ENCODE measurements around the gene MYCL.

DNA sequence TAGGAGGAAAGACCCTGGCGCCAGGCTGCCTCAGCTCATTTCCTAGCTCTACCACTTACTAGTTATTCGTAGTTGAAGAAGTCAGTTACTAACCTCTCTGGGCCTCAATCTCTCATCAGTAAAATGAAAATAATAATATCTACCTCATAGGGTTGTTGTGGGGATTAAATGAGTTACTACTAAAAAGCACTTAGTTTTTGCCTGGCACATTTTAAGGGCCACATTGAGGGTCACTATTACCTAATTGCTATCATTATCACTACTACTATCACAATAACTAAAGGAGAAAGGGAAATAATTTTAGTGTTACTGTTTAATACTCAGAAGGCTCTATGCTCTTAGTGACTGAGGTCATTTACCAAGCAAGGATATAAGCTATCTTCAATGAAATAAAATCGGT is 43.4 kb downstream of the MYCL start:
- TF ChIP-seq, protein P1, sequence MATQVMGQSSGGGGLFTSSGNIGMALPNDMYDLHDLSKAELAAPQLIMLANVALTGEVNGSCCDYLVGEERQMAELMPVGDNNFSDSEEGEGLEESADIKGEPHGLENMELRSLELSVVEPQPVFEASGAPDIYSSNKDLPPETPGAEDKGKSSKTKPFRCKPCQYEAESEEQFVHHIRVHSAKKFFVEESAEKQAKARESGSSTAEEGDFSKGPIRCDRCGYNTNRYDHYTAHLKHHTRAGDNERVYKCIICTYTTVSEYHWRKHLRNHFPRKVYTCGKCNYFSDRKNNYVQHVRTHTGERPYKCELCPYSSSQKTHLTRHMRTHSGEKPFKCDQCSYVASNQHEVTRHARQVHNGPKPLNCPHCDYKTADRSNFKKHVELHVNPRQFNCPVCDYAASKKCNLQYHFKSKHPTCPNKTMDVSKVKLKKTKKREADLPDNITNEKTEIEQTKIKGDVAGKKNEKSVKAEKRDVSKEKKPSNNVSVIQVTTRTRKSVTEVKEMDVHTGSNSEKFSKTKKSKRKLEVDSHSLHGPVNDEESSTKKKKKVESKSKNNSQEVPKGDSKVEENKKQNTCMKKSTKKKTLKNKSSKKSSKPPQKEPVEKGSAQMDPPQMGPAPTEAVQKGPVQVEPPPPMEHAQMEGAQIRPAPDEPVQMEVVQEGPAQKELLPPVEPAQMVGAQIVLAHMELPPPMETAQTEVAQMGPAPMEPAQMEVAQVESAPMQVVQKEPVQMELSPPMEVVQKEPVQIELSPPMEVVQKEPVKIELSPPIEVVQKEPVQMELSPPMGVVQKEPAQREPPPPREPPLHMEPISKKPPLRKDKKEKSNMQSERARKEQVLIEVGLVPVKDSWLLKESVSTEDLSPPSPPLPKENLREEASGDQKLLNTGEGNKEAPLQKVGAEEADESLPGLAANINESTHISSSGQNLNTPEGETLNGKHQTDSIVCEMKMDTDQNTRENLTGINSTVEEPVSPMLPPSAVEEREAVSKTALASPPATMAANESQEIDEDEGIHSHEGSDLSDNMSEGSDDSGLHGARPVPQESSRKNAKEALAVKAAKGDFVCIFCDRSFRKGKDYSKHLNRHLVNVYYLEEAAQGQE (IDR thresholded peaks at IDR 0.05; ENCODE audit: insufficient read depth in 1 of 2, low read depth in 2 of 2, low read length in 2 of 2): no peak
- TF ChIP-seq POLR2AphosphoS5 (IDR thresholded peaks at IDR 0.05; ENCODE audit: low read depth, low read length) (no peak), SIN3A (IDR thresholded peaks at IDR 0.05; ENCODE audit: borderline replicate concordance, insufficient read depth, low read length) (no peak)
